K562 (cell line): Measurements from ENCODE around the gene DPAGT1. TPM values are rescaled to one million over a fixed set of nuclear protein-coding genes. Genes with fewer than 3 reads are reported as not detected.
A peak's percentile ranks its signal among the peaks of the same experiment; 100 is the strongest.

ENCODE experiments used
- CBX1 ChIP-seq: sonication (generic); IDR thresholded peaks from 2 replicates; pipeline ENCODE4 v1.6.1; 2016; ENCODE audit warnings: antibody characterized with exemption, low read depth, mild to moderate bottlenecking
- CTBP1 ChIP-seq: fragments of 450-650 bp; IDR thresholded peaks from 2 replicates; pipeline ENCODE4 v1.6.1; 2016; ENCODE audit warnings: borderline replicate concordance
- FOXJ2 ChIP-seq: fragments of 200-800 bp; sonication (Bioruptor generic); IDR thresholded peaks from 2 replicates; pipeline ENCODE4 v1.6.1; 2016; ENCODE audit warnings: missing genetic modification characterization, missing compliant biosample characterization
- FOXK2 ChIP-seq, 2 experiments: fragments of 450-650 bp; IDR thresholded peaks in 1 of 2; conservative IDR thresholded peaks in 1 of 2; 2 replicates each; pipeline ENCODE4 v1.6.1; 2016; ENCODE audit warnings: low read depth in 2 of 2, mild to moderate bottlenecking in 1 of 2
- GTF2E2 ChIP-seq: fragments of 200-800 bp; sonication (Bioruptor generic); IDR thresholded peaks from 2 replicates; pipeline ENCODE4 v1.6.1; 2016; ENCODE audit warnings: missing genetic modification characterization, missing compliant biosample characterization
- JUN ChIP-seq, 2 experiments: sonication (generic) in 1 of 2; formaldehyde crosslinking in 1 of 2; IDR thresholded peaks; 2 replicates each; pipeline versions ENCODE4 v1.6.1 to v1.8.0; 2012 to 2022; ENCODE audit warnings: borderline replicate concordance in 2 of 2, mild to moderate bottlenecking in 2 of 2, improper control_type of control experiment in 1 of 2, low read depth in 1 of 2, low read length in 1 of 2, missing genetic modification reagents in 1 of 2
- NFE2L1 ChIP-seq: fragments of 450-650 bp; IDR thresholded peaks from 2 replicates; pipeline ENCODE4 v1.6.1; 2016; ENCODE audit warnings: missing genetic modification characterization, low read depth, mild to moderate bottlenecking, missing compliant biosample characterization, moderate library complexity, borderline replicate concordance
- NR2C1 ChIP-seq, 2 experiments: fragments of 450-650 bp; IDR thresholded peaks; 2 replicates each; pipeline ENCODE4 v1.6.1; 2017; ENCODE audit warnings: mild to moderate bottlenecking in 2 of 2, antibody characterized with exemption in 1 of 2, inconsistent platforms in 1 of 2, missing compliant biosample characterization in 1 of 2, missing genetic modification characterization in 1 of 2
- PPARD ChIP-seq: fragments of 250-450 bp; sonication (Bioruptor Pico); IDR thresholded peaks from 2 replicates; pipeline ENCODE4 v1.8.0; 2022; ENCODE audit warnings: inconsistent platforms, mild to moderate bottlenecking, moderate library complexity
- RBM25 ChIP-seq: fragments of 200-400 bp; formaldehyde crosslinking; IDR thresholded peaks from 2 replicates; pipeline ENCODE4 v1.6.1; 2018; ENCODE audit warnings: low read length, low read depth, moderate library complexity; ENCODE audit not compliant: severe bottlenecking
- SMAD1 ChIP-seq: fragments of 150-350 bp; IDR thresholded peaks from 2 replicates; pipeline ENCODE4 v1.6.1; 2014; ENCODE audit warnings: low read length, low read depth; ENCODE audit not compliant: partially characterized antibody
- SMAD2 ChIP-seq: fragments of 150-350 bp; IDR thresholded peaks from 2 replicates; pipeline ENCODE4 v1.6.1; 2014; ENCODE audit warnings: low read depth, mild to moderate bottlenecking, low read length
- SMC3 ChIP-seq: conservative IDR thresholded peaks from 2 replicates; pipeline ENCODE4 v1.6.1; 2011; ENCODE audit warnings: low read depth, low read length, improper control_type of control experiment; ENCODE audit not compliant: insufficient read depth
- ZNF121 ChIP-seq: sonication (generic); formaldehyde crosslinking; conservative IDR thresholded peaks from 2 replicates; pipeline ENCODE4 v1.8.0; 2022; ENCODE audit warnings: missing genetic modification reagents
- ZNF23 ChIP-seq: fragments of 250-450 bp; sonication (Bioruptor Pico); IDR thresholded peaks from 2 replicates; pipeline ENCODE4 v1.4.0; 2020; ENCODE audit warnings: mild to moderate bottlenecking
- ZNF583 ChIP-seq: fragments of 250-450 bp; sonication (Bioruptor Pico); IDR thresholded peaks from 2 replicates; pipeline ENCODE4 v1.4.0; 2020
- ZNF644 ChIP-seq: fragments of 200-800 bp; sonication (Bioruptor generic); IDR thresholded peaks from 2 replicates; pipeline ENCODE4 v1.6.1; 2016; ENCODE audit warnings: low read depth, missing genetic modification characterization, missing compliant biosample characterization
- polyA plus RNA-seq, 8 experiments: library from polyadenylated mRNA; depleted of rRNA in 4 of 8; stranded (reverse) in 5 of 8; unstranded in 3 of 8; fragments of >200 nt; fragmentation: Nextera tagmentation in 2 of 8; fragmentation: Illumina TruSeq in 1 of 8; extraction: Ambion mirVana in 2 of 8; extraction: Trizol in 1 of 8; gene quantifications; 2 replicates each; pipeline versions ENCODE4 v1.2.1 to v1.2.3, GENCODE V29; 2011 to 2014; ENCODE audit warnings: inconsistent platforms in 1 of 8, missing spikeins in 1 of 8
- total RNA-seq, 7 experiments: library from RNA; depleted of rRNA in 6 of 7; stranded (reverse); fragments of >200 nt in 6 of 7; fragmentation: Illumina TruSeq in 2 of 7; extraction: Trizol in 2 of 7; gene quantifications; 2 replicates each; pipeline versions ENCODE4 v1.2.1 to v1.2.3, GENCODE V29; 2011 to 2021; ENCODE audit warnings: low replicate concordance in 1 of 7
- TF ChIP-seq, protein P1 (sequence below): sonication (generic); formaldehyde crosslinking; IDR thresholded peaks from 2 replicates; pipeline ENCODE4 v1.8.1; 2023; ENCODE audit warnings: mild to moderate bottlenecking, missing genetic modification reagents
- TF ChIP-seq, protein P2 (sequence below), 2 experiments: IDR thresholded peaks in 1 of 2; conservative IDR thresholded peaks in 1 of 2; 2 replicates each; pipeline ENCODE4 v1.6.1; 2016; ENCODE audit warnings: low read depth in 2 of 2, mild to moderate bottlenecking in 1 of 2, missing compliant biosample characterization in 1 of 2, missing genetic modification characterization in 1 of 2, moderate library complexity in 1 of 2
- TF ChIP-seq, protein P3 (sequence below), 2 experiments: fragments of 200-800 bp in 1 of 2; sonication (Bioruptor generic) in 1 of 2; sonication (generic) in 1 of 2; formaldehyde crosslinking in 1 of 2; IDR thresholded peaks in 1 of 2; conservative IDR thresholded peaks in 1 of 2; 2 replicates each; pipeline versions ENCODE4 v1.5.0 to v1.6.1; 2016 to 2020; ENCODE audit warnings: missing compliant biosample characterization in 1 of 2, missing genetic modification characterization in 1 of 2, missing genetic modification reagents in 1 of 2

DPAGT1 gene
- total and polyA plus RNA-seq, 9 of the 15 experiments (the other 6 are each of a cell fraction or from before 2014, with no cell fraction given) = 29.9 to 135 (median 85.0) TPM

DNA sequence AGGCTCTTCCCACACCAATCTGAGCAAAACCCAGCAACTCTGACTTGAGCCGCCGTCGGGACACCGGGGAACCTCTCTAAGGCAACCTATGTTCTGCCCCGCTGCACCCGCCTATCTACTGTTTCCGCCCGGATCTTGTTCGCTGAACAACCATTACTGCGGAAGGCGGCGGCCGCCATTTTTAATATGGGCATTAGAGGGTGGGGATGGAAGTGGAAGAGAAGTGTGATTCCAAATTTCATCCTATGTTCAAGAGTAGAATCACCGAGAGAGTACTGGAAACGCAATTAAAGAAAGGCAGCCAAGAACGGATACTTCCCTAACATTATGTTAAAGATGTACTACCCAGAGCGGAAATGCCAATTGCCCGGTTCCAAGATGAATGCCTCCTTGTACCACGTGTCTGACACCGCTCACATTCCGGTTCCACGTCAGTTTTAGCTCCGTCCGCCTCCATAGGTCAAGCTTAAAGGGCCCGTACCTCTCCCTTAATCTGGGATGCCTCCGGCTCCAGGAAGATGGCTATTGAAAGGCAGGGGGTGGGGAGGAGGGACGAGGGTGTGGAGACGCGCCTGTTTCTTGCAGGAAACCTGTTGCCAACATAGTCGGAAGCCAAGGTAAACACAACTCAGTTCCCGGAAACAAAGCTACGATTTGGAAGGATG is at the start of gene DPAGT1 (continued):
- TF ChIP-seq NR2C1 (IDR thresholded peaks at IDR 0.05) = peak; percentile 94
- peak; percentile 91 for TF ChIP-seq NR2C1 (tag; IDR thresholded peaks at IDR 0.05)
- peak; percentile 69; the same call in 1 of the 2 replicates for TF ChIP-seq ZNF583 (CRISPR knock-in tag)
- no peak for TF ChIP-seq SMAD2
- TF ChIP-seq, protein P1, sequence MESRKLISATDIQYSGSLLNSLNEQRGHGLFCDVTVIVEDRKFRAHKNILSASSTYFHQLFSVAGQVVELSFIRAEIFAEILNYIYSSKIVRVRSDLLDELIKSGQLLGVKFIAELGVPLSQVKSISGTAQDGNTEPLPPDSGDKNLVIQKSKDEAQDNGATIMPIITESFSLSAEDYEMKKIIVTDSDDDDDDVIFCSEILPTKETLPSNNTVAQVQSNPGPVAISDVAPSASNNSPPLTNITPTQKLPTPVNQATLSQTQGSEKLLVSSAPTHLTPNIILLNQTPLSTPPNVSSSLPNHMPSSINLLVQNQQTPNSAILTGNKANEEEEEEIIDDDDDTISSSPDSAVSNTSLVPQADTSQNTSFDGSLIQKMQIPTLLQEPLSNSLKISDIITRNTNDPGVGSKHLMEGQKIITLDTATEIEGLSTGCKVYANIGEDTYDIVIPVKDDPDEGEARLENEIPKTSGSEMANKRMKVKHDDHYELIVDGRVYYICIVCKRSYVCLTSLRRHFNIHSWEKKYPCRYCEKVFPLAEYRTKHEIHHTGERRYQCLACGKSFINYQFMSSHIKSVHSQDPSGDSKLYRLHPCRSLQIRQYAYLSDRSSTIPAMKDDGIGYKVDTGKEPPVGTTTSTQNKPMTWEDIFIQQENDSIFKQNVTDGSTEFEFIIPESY = 0 out of 2 replicates have a peak, but pooled peaks have one; percentile 37
- TF ChIP-seq RBM25 = no peak
- TF ChIP-seq FOXJ2 (tag) = peak; percentile 78
- peak; percentile 93 for TF ChIP-seq CTBP1
- TF ChIP-seq SMAD1 = peak; percentile 22
- TF ChIP-seq JUN (IDR thresholded peaks at IDR 0.05; ENCODE audit: borderline replicate concordance, low read depth, low read length) = peak; percentile 55; the same call in 1 of the 2 replicates
- no peak for TF ChIP-seq JUN (CRISPR knock-in tag; IDR thresholded peaks at IDR 0.05; ENCODE audit: borderline replicate concordance)
- TF ChIP-seq CBX1 = no peak
- no peak for TF ChIP-seq SMC3
- no peak for TF ChIP-seq NFE2L1 (tag)
- TF ChIP-seq ZNF644 = peak; percentile 91
- no peak for TF ChIP-seq ZNF23 (CRISPR knock-in tag)
- peak; percentile 59 to 80; a peak in 3 of 4 replicates for TF ChIP-seq FOXK2 (conservative IDR thresholded peaks at IDR 0.05 in 1 of 2, IDR thresholded peaks at IDR 0.05 in 1 of 2; ENCODE audit: low read depth in 2 of 2)
- TF ChIP-seq GTF2E2 (tag) = peak; percentile 60; the same call in 1 of the 2 replicates
- TF ChIP-seq ZNF121 (CRISPR knock-in tag) = no peak
- TF ChIP-seq, protein P2, sequence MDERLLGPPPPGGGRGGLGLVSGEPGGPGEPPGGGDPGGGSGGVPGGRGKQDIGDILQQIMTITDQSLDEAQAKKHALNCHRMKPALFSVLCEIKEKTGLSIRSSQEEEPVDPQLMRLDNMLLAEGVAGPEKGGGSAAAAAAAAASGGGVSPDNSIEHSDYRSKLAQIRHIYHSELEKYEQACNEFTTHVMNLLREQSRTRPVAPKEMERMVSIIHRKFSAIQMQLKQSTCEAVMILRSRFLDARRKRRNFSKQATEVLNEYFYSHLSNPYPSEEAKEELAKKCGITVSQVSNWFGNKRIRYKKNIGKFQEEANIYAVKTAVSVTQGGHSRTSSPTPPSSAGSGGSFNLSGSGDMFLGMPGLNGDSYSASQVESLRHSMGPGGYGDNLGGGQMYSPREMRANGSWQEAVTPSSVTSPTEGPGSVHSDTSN (CRISPR knock-in tag; IDR thresholded peaks at IDR 0.05; ENCODE audit: low read depth) = no peak
- TF ChIP-seq, protein P2 (tag; conservative IDR thresholded peaks at IDR 0.05; ENCODE audit: low read depth) = no peak
- no peak for TF ChIP-seq PPARD
- TF ChIP-seq, protein P3, sequence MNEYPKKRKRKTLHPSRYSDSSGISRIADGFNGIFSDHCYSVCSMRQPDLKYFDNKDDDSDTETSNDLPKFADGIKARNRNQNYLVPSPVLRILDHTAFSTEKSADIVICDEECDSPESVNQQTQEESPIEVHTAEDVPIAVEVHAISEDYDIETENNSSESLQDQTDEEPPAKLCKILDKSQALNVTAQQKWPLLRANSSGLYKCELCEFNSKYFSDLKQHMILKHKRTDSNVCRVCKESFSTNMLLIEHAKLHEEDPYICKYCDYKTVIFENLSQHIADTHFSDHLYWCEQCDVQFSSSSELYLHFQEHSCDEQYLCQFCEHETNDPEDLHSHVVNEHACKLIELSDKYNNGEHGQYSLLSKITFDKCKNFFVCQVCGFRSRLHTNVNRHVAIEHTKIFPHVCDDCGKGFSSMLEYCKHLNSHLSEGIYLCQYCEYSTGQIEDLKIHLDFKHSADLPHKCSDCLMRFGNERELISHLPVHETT (CRISPR knock-in tag; conservative IDR thresholded peaks at IDR 0.05 in 1 of 2, IDR thresholded peaks at IDR 0.05 in 1 of 2) = peak in 1 of 2 experiments; percentile 80; a peak in 1 of 4 replicates
